Measurements from ENCODE around the gene CUL3.
"Not testable (repeated sequence)": the region's sequence is repeated elsewhere in the genome, so short reads cannot be mapped to it uniquely, and the experiment has no call there.

The CUL3 gene

DNA sequence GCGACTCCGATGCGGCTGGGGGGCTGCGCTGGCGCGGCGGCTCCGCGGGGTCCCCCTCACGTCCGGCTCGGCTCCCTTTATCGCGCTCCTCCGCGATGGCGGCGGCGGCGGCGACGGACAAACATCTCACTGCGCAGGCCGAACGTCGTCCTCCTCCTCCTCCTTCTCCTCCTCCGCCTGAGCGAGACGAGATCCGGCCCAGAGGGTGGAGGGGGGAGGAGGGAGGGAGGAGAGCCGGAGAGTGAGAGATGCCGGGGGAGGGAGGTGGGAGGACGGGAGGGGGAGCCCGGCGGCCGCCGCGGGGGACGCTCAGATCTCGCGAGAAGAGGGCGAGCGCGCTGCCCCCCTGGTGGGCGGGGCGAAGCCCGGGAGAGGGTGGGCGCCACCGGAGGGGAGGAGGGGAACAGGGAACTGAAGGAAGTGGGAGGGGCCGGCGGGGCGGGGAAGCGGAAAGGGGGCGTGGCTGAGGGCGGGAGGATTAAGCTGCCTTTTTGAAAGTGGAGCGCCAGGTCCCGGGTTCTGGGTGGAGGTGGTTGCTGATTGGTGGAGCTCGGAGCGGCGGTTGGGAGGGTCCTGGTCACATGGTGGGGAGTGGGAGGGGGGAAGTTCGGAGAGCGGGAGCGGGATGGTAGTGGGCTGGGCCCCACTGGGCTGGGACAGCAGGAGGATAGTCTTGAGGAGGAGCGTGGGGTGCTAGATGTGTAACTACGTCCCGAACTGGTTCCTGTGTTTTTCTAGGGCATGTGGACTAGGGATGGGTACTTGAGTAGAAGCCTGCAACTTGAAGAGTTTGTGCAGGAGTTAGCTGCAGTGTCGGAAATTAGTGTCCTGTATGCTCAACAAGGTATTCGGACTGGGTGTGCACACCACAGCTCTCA, at the start of gene CUL3:
Gene CUL3 (minus strand): TSS at position 153 of the 878 bp plus-strand sequence. CDS start 354 bp downstream, outside the sequence.
- peak; percentile 95 for DNase-seq (ENCODE audit: low spot score)

DNA sequence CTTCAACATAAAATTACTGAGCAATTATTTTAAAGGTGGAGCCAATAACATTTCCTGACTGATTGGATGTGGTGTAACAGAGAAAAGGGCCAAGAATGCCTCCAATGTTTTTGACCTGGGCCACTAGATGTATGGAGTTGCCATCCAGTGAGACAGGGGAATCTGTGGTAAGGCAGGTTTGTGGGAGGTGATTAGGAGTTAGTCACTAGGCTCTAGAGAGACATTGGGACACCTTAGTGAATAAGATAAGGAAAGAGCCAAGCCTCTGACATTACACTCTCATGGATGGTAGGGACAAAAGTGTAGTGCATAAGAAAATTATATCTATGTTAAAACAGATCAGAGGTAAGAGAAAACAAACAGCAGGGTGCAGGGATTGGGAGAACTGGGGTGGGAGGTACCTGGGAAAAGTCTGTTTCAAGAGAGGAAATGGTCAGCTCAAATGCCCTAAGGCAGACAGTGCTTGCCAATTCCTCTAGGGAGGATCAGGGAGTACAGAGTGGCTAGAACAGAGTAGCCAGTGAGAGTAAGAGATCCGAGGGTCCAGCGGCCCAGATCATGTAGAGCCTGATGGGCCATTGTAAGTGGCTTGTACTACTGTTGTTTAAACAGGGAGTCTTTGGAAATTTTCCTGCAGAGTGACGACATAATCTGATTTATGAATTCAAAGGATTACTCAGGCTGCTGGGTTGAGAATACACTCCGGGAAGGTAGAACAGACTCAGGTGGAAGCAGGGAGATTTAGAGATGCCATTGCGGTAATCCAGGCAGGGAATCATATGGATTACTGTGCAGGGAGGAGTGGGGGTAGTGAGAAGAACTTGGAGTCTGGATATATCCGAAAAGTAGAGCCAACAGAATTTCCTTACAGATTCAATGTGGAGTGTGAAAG, 45.7 kb upstream of the CUL3 start:
- DNase-seq (ENCODE audit: low spot score), result no peak

DNA sequence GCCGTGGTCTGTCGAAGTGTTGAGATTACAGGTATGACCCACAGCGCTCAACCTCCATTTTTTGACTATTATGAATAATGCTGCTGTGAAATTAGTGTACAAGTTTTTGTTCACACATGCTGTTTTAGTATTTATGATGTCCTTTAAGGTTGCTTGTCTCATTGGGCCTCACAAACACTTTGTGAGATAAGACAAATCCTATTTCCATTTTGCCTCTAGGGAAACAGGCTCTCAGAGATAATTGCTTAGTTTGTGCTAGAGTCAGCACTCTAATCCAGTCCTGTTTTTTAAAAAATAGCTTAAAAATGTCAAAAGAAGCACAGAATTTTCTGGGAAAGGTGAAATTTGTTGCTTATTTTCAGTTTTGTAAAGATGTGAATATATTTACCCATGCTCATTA, 43.3 kb upstream of the CUL3 start:
- DNase-seq (ENCODE audit: low spot score), result no peak

DNA sequence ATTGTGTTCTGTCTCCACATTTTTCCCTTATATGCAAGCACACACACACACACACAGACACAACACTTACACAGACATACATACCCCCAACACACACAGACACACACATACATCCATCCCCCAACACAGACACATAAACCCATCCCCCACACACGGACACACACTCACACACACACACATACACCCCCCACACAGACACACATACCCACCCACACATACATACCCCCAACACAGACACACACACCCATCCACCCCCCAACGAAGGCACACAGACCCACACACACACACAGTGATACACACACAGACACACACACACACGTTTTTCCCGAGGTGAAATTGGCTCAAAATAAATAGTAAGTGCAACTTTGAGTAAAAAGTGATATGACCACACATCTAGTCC, 41.6 kb upstream of the CUL3 start:
- DNase-seq (ENCODE audit: low spot score), result no peak

DNA sequence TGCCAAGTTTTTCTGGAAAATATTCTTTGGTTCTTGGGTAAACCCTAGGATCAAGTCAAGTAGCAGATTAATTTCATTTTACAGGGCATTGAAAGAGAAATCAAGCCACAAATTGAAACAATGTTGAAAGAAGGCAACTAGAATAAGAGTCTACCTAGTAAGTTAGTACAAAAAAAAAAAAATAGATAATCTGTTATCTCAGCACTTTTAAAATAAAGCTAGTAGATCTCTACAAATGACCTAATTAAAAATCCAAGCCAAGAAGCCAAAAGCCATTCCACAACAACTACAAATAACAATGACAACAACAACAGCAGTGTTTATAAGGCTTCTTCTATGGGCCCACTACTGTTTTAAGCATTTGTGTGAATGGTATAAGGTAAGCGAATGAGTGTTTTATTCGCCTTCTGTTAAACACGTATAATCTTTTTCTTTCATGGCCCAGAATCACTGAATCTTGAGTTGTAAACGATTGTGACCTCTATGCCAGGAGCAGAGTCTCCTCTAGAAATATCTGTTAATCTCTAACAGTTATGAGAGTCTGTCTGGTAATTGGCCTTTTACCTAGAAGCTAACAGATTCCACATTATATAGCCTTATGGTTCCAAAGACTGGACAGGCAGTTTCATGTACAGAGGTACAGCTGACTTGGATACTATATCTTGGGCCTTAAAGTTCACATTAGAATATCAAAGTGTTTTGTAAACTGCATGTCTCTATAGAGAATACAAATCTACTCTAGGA, 28.6 kb upstream of the CUL3 start:
- no peak for DNase-seq (ENCODE audit: low spot score)

DNA sequence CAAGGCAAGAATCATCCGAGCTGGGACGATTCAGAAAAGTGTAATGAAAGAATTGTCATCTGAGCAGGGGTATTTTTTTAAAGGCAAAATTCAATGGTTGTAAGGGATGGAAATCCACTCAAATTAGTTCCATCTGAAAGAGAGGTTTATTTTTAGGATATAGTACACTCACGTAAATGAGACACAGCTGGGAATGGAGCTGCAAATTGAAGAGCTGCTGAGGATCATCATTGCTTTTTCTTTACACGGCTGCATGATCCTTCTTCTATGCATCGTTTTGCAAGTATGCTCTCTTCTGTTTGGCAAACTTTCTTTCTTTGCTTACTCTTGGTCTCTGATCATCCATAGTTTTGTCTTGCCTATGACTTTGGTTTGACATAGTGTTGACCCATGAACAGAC, 27.4 kb upstream of the CUL3 start:
- DNase-seq (ENCODE audit: low spot score), result no peak

DNA sequence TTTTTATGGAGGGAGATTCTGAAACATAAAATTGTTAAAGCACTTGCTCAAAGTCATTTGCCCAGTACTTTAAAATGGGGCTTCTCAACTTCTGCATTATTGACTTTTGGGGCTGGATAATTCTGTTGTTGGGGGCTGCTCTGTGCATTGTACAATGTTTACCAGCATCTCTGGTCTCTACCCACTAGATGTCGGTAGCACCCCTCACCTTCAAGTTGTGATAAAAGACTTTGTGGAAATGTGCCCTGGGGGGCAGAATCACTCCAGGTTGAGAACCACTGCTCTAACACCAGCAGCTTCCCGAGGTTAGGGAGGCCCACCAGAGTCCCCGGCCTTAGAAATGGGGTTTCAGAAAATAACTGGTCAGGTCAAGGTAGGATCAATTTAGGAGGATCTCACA, 26.8 kb upstream of the CUL3 start:
- DNase-seq (ENCODE audit: low spot score), result no peak

DNA sequence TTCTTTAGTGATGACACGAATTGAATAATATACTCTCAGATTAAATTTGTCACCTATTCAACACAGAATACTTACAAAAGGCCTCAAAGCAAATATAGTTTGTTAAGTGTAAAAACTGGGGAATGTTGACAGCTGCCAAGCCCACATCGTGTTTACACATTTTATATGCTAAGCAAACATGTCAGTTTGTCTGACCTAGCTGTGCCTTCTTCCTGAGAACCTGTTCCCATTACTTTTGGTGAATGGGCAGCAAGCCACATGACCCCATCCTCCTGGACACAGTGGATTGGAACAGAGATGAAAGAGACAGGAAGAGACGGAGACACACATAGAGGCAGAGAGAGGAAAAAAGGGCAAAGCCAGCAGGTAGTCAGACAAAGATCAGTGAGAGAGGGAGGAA, 22.9 kb upstream of the CUL3 start:
- DNase-seq (ENCODE audit: low spot score), result no peak

DNA sequence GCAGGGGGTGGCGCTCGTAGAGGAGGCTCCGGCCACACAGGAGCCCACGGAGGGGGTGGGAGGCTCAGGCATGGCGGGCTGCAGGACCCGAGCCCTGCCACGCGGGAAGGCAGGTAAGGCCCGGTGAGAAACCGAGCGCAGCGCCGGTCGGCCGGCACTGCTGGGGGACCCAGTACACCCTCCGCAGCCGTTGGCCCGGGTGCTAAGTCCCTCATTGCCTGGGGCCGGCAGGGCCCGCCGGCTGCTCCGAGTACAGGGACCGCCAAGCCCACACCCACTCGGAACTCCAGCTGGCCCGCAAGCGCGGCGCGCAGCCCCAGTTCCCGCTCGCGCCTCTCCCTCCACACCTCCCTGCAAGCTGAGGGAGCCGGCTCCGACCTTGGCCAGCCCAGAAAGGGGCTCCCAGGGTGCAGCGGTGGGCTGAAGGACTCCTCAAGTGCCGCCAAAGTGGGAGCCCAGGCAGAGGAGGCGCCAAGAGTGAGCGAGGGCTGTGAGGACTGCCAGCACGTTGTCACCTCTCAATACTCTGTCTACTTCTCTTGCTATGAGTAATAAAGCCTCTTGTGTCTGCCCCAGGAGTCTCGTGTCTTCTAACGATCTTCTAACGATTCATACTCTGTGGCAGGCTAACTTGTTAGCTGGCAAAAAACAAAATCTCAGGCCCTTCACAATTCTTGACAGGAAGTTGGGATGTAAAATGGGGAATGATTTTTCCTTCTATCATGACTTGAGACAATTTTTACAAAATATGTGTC, 18.8 kb upstream of the CUL3 start:
- DNase-seq (ENCODE audit: low spot score), result not testable (repeated sequence)

DNA sequence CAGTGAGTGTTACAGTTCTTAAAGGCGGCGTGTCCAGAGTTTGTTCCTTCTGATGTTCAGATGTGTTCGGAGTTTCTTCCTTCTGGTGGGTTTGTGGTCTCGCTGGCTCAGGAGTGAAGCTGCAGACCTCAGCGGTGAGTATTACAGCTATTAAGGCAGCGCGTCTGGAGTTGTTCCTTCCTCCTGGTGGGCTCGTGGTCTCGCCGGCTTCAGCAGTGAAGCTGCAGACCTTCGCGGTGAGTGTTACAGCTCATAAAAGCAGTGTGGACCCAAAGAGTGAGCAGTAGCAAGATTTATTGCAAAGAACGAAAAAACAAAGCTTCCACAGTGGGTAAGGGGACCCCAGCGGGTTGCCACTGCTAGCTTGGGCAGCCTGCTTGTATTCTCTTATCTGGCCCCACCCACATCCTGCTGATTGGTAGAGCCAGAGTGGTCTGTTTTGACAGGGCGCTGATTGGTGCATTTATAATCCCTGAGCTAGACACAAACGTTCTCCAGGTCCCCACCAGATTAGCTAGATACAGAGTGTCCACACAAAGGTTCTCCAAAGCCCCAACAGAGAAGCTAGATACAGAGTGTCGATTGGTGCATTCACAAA, 17.7 kb upstream of the CUL3 start:
- DNase-seq (ENCODE audit: low spot score), result not testable (repeated sequence)

DNA sequence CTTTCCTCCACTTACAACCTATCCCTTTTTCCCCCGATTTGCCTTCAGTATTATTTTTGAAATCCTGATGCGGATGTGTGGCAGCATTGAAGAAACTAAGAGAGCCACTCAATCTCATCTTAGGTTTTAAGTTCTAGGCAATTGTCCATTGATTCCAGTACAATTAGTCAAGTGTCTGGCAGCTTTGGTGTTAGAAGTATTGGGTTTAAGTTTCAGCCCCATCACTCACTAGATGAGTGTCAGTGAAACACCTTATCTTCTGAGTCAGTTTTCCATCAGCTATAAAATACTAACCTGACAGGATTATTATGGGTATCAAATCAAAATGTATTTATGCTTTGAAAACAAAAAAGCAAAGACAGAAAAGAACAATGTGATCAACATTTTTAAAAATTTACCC, 16.8 kb upstream of the CUL3 start:
- no peak for DNase-seq (ENCODE audit: low spot score)

DNA sequence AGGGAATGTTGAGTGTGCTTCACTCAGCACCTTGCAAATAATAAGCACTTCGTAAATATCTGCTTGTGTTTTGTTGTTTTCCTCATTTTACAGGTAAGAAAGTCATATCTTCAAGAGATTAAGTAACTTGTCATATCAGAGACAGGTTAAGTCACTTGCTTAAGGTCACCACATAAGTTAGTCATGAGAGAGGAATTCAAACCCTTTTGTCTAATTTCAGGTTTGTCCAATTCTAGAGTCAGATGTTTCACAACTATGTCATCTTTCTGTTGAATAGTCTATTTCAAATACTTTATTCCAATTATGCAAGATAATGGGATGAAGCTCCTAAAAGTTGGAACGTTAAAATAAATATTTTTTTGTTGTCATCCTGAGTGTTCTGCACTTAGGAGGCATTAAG, 13.5 kb upstream of the CUL3 start:
- DNase-seq (ENCODE audit: low spot score), result no peak

DNA sequence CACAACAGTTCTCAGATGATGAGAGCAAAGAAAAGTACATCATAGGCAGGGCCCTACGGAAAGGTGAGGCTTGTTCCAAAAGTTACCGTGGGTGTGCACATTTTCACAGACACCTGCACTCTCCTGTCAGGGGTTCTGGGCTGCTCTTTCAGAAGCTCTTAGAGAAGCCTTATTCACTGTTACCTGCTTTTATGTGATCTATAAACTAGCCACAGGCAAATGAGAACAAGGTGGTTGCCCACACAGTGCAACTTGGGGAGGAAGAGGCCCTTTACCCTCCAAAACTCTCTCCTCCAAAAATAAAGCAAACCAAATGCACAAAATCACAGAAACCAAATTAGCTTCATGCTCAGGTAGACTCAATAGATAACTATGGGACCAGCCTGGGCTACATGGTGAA, 11.1 kb upstream of the CUL3 start:
- DNase-seq (ENCODE audit: low spot score), result no peak

DNA sequence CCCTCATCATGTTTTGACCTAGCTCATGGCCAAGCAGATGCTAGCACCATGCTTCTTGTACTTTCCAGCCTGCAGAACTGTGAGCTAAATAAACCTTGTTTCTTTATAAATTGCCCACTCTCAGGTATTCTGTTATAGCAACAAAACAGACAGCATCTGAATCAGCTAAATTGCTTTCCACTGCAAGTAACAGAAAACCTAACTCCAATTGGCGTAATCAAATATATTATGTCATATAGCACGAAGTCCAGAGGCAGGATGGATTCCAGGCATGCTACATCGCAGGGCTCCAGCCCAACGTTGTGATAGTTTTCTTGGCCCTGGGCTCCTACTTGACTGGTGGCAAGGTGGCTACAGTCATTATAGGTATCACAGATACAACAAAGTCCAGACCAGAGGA, 10.4 kb upstream of the CUL3 start:
- no peak for DNase-seq (ENCODE audit: low spot score)

DNA sequence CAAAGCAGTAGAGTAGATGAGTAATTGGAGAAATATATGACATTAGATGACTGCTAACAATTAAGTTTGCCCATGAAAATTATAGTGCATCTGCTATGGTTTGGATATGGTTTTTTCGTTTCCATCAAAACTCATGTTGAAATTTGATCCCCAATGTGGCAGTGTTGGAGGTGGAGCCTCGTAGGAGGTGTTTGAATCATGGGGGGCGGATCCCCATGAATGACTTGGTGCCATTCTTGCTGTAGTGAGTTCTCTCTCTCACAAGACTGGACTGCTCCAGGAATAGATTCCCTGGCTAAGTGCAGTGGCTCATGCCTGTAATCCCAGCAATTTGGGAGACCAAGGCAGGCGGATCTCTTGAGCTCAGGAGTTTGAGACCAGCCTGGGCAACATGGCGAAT, 9.7 kb upstream of the CUL3 start:
- DNase-seq (ENCODE audit: low spot score), result no peak

DNA sequence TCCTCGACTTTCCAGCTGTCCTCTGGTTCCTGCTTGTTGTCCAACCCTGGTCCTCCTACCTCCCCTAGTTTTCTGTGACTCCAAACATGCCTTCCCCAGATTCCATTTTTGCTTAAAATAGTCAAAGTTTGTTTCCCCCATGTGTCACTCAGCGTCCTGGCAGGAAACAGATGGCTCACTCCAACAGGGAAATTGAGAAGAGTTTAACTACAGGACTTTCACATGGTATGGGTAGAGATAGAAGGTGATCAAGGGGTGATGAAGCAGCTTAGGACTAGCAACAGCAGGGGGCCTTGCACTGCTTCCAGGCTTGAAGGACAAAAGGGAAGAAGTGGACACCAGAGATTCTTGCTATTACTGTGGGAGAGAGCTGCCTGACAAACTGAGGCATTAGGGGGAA, 6.1 kb upstream of the CUL3 start:
- no peak for DNase-seq (ENCODE audit: low spot score)

DNA sequence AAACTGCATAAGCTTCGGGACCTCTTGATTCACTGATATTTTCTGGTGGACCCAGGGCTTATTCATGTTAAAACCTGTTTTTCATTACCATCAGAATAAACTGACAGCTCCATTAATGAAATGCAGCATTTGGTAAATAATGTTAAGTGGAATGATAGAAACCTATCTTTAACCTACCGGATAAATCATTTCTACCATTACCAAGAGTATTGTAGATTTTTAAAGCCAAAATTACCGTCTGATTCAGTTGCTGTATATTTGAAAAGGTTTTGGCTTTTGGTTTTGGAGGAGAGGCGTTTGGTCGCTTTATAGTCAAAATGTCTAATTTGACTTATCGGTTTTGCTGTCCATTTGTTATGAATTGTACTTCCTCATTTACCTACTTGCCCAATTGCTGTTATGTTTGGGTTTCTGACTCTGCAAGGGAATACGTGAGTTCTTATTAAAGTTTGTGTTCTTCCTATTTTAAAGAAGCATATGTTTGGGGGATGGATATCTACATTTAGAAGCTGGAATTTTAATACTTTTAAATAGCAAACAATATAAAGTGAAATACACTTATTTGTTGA, 1.0 kb upstream of the CUL3 start:
- DNase-seq (ENCODE audit: low spot score), result no peak

DNA sequence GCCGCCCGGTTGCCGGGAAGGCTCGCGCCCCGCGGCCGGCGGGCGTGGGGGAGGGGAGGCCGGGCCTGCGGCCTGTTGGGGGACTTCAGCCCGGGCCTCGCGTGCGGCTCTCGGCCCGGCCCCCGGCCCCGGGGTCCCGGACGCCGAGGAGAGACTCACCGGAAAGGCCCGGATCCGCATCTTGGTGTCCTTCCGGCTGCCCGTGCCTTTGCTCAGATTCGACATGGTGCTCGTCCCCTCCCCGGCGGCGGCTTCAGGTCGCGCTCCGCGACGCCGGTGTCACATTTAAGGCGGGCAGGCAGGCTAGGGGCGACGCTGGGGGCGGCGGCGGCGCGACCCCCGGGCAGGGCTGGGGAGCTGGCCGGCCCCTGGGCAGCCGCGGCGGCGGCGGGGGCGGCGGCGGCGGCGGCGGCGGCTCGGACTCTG, 365 bp downstream of the CUL3 start:
- DNase-seq (ENCODE audit: low spot score), result peak; percentile 41

DNA sequence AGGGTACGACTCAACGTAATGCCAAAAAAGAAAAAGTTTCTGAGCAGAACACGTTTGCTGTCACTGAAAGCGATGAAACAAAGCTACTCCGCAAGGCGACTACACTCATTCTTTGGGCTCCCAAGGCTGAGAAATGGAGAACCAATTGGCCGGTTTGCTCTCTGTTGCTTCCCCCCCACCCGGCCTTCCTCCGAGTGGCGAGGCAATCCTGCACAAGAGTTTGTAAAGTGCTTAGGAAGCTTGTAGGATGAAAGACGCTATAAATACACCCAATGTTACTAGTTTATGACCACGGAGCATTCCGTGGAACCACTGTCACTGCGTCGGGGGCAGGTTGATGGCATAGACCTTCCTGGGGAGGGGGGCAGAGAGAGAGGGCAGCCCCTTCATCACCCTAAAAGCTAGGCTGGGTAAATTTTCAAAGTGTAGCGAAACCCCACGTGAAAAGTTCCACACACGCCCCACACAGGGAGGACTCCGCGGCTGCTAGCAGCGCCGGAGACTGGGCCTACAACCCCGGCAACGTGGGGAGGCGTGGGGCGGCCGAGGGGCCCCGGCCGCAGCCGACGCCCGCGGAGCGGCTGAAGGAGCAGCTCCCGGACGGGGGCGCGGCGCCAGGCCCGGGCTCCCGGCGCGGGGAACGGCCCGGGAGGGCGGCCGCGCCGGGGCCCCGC, 915 bp downstream of the CUL3 start:
- peak; percentile 8 for DNase-seq (ENCODE audit: low spot score)

DNA sequence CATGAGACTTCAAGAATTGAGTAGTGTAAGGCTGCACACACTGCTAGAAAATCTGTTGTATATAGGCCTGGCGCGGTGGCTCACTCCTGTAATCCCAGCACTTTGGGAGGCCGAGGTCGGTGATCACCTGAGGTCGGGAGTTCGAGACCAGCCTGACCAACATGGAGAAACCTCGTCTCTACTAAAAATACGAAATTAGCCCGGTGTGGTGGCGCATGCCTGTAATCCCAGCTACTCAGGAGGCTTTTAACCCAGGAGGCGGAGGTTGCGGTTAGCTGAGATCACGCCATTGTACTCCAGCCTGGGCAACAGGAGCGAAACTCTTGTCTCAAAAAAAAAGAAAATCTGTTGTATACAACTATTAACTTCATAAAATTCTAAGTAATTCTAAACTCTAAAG, 2.1 kb downstream of the CUL3 start:
- DNase-seq (ENCODE audit: low spot score), result not testable (repeated sequence)

Data from iPS-NIHi11 (cell line).